Astrocyte of the cerebellum (primary cell): ENCODE data around the gene SECISBP2.

Experiments used
- DNase-seq: peaks from one replicate; pipeline ENCODE4 v3.0.0-alpha.2; 2011; ENCODE audit warnings: low read depth
- H3K4me3 ChIP-seq: 2 replicates; pipeline ENCODE4 v1.5.1; 2011; ENCODE audit warnings: mild to moderate bottlenecking, low read depth, low read length, moderate library complexity
- CTCF ChIP-seq: IDR thresholded peaks from 2 replicates; pipeline ENCODE4 v1.5.1; 2012; ENCODE audit warnings: low read length, low read depth, moderate library complexity, mild to moderate bottlenecking; ENCODE audit errors: missing control alignments
- in situ Hi-C: cut with HindIII; loops from 2 replicates; pipeline ENCODE4 v1.10.0; 2017; ENCODE audit warnings: low sequenced_read_pairs

SECISBP2 gene

DNA sequence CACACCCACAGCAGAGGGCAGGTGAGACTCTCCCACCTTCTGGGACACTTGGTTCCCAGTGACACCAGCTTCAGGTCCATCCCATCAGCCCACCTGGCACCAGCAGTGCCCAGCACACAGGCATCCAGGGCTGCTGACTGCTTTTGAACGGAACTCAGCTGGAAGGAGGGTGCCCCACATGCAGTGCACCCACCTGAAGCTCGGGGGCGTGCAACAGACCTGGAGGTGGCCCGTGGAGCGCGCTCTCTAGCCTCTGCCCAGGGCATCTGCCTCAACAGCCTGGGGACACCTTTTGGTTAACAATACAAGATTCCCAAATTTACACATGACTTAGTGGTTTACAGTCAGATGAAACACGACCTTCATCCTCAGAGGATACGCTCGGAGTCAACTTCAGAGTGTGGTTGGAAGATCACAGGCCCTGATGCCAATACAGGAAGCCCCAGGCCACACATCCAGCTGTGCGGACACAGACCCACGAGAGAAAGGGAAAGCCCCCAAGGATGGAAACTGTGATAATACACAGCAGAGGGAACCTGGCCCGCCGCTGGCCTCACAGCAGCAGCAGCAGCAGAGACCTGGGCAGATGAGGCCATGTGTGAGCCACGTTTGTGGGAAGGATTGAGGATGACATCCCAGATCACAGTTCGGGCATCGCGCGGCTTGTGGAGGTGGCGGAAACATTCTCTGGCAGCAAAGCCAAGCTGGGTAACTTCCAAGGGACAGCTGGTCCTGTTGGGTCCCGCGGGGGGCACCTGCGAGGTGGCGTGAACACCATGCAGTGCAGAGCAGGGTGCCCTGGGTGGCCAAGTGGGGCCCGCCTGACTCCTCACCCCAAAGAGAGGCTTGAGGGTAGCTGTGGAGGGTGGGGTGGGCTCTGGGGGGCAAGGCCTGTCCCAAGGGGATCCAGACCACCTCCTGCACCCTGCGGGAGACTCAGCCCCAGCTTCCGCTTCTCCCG is 64.0 kb downstream of the SECISBP2 start:
- no peak for DNase-seq
- TF ChIP-seq CTCF, result no peak
- no peak overlapping the region for H3K4me3 ChIP-seq
- in situ Hi-C loops, result no loop called here

DNA sequence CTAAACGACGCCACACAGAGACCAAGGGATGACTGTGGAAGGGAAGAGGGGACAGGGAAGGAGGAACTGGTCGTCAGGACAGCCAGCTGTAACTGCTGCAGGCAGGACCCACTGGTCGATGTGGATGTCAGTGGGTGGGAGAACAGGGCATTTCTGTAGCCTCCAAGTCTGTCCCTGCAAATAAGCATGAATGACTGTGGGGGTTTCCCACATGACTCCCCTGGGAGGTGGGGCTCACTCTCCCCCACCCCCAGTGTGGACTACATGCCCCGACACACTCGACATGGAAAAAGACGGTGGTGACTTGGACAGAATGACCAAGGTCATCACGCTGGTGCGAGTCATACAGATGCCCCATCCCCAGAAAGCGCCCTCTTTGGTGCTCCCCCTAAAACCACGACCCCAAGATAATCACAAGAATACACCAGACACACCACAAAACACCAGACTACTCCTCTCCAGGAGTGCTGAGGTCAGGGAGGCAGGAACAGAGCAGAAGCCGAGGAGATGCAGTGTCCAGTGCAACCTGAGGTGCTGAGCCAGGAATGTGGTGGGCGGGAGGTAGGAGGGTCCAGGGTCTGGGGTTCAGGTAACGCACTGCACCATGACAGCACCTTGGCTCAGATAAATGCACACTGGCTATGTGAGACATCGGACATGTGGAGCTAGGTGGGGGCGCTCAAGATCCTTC is 64.9 kb downstream of the SECISBP2 start:
- H3K4me3 ChIP-seq, result no peak overlapping the region
- TF ChIP-seq CTCF, result no peak
- in situ Hi-C loops, result no loop called here
- no peak for DNase-seq

DNA sequence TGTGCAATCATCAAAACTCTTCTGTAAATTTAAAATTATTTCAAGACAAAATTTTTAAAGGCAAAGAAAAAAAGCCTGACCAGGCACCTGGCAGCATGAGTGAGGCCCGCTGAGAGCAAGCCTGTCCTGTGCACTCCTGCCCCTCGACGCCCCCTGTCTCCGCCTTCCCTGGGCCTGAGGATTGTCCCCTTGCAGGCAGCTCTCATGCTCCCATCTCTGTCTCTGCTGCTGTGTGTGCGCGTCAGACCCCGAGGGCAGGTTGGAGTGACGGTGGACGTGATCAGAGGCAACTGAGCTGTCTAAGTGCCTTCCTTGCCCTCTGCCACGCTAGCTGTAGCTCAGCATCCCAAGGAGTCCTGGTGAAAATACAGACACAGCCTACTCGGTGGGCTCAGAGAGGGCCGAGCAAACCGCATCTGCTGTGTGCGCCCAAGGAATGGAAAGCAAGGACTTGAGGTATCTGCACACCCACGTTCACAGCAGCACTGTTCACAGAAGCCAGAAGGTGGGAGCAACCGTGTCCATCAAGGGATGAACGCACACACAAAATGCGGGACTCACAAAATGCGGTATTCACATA is 65.5 kb downstream of the SECISBP2 start:
- no peak for DNase-seq
- no peak for TF ChIP-seq CTCF
- in situ Hi-C loops, result no loop called here

GRCh38 chr9:89384783-89385182 is 66.5 kb downstream of the SECISBP2 start:
- no peak for TF ChIP-seq CTCF
- DNase-seq, result no peak
- in situ Hi-C loops, result no loop called here
- H3K4me3 ChIP-seq, result no peak overlapping the region

More for the DNA sequence above, 65.5 kb downstream of the SECISBP2 start:
- H3K4me3 ChIP-seq, result no peak overlapping the region

- no peak for TF ChIP-seq CTCF
- no peak overlapping the region for H3K4me3 ChIP-seq
- no peak for DNase-seq
- in situ Hi-C loops, result no loop called here
Measured at GRCh38 chr9:89386206-89386605, 67.9 kb downstream of the SECISBP2 start.

- in situ Hi-C loops, result no loop called here
- TF ChIP-seq CTCF, result no peak
- no peak for DNase-seq
- no peak overlapping the region for H3K4me3 ChIP-seq
Measured at GRCh38 chr9:89386797-89387196, 68.5 kb downstream of the SECISBP2 start.
